22Rv1 (cell line): Measurements from ENCODE around the gene PREX1.

ENCODE experiments used
- ZFX ChIP-seq: fragments of 450-650 bp; IDR thresholded peaks from 2 replicates; pipeline ENCODE4 v1.6.1; 2017; ENCODE audit warnings: antibody characterized with exemption, borderline replicate concordance
- TF ChIP-seq, protein P1 (sequence below): fragments of 450-650 bp; IDR thresholded peaks from 2 replicates; pipeline ENCODE4 v1.5.1; 2017; ENCODE audit warnings: mild to moderate bottlenecking

DNA sequence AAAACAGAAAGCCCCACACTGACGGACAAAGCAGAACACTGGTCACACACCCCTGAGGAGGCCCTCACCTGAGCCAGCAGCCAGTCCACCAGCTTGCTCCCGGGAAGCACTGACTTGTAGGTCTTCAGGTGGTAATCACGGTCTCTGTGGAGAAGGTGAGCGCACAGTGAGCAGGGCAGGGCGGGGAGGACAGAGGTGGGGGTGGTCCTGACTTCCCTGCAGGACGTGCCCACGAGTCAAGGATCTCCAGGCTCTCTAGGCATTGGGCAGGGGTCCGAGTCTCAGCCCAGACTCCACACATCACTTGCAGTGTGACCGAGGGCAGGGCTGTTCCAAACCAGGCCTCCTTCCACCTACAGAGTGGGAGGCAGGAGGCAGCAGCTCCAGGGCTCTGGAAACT is 151.7 kb downstream of the PREX1 start:
- TF ChIP-seq, protein P1, sequence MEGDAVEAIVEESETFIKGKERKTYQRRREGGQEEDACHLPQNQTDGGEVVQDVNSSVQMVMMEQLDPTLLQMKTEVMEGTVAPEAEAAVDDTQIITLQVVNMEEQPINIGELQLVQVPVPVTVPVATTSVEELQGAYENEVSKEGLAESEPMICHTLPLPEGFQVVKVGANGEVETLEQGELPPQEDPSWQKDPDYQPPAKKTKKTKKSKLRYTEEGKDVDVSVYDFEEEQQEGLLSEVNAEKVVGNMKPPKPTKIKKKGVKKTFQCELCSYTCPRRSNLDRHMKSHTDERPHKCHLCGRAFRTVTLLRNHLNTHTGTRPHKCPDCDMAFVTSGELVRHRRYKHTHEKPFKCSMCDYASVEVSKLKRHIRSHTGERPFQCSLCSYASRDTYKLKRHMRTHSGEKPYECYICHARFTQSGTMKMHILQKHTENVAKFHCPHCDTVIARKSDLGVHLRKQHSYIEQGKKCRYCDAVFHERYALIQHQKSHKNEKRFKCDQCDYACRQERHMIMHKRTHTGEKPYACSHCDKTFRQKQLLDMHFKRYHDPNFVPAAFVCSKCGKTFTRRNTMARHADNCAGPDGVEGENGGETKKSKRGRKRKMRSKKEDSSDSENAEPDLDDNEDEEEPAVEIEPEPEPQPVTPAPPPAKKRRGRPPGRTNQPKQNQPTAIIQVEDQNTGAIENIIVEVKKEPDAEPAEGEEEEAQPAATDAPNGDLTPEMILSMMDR, result no peak
- TF ChIP-seq ZFX, result no peak
